ENCODE measurements around the gene MED13L. TPM values are rescaled to one million over a fixed set of nuclear protein-coding genes. Genes with fewer than 3 reads are reported as not detected.

Gene MED13L
- total and polyA plus RNA-seq, 2 of the 8 experiments (the other 6 are each of a cell fraction or from before 2014, with no cell fraction given) = 15.9 to 51.7 TPM

DNA sequence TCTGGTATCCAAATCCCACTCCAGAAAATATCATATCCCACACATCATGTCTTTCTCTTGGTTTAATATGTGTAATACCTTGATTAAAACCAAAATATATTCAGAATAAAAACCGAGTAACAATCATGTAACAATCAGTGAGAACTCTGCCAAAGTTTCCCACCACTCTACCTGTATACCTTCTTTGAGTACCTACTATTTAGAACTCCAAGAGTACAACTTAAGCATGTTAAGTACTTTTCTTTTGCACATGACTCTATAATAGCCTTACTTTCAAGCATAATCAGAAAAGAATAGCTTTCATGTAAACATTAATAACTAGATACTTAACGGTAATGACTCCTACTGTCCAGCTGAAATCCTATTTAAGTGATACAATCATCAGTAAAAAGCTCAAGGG is 223.2 kb downstream of the MED13L start (continued):
- TF ChIP-seq, protein P1, sequence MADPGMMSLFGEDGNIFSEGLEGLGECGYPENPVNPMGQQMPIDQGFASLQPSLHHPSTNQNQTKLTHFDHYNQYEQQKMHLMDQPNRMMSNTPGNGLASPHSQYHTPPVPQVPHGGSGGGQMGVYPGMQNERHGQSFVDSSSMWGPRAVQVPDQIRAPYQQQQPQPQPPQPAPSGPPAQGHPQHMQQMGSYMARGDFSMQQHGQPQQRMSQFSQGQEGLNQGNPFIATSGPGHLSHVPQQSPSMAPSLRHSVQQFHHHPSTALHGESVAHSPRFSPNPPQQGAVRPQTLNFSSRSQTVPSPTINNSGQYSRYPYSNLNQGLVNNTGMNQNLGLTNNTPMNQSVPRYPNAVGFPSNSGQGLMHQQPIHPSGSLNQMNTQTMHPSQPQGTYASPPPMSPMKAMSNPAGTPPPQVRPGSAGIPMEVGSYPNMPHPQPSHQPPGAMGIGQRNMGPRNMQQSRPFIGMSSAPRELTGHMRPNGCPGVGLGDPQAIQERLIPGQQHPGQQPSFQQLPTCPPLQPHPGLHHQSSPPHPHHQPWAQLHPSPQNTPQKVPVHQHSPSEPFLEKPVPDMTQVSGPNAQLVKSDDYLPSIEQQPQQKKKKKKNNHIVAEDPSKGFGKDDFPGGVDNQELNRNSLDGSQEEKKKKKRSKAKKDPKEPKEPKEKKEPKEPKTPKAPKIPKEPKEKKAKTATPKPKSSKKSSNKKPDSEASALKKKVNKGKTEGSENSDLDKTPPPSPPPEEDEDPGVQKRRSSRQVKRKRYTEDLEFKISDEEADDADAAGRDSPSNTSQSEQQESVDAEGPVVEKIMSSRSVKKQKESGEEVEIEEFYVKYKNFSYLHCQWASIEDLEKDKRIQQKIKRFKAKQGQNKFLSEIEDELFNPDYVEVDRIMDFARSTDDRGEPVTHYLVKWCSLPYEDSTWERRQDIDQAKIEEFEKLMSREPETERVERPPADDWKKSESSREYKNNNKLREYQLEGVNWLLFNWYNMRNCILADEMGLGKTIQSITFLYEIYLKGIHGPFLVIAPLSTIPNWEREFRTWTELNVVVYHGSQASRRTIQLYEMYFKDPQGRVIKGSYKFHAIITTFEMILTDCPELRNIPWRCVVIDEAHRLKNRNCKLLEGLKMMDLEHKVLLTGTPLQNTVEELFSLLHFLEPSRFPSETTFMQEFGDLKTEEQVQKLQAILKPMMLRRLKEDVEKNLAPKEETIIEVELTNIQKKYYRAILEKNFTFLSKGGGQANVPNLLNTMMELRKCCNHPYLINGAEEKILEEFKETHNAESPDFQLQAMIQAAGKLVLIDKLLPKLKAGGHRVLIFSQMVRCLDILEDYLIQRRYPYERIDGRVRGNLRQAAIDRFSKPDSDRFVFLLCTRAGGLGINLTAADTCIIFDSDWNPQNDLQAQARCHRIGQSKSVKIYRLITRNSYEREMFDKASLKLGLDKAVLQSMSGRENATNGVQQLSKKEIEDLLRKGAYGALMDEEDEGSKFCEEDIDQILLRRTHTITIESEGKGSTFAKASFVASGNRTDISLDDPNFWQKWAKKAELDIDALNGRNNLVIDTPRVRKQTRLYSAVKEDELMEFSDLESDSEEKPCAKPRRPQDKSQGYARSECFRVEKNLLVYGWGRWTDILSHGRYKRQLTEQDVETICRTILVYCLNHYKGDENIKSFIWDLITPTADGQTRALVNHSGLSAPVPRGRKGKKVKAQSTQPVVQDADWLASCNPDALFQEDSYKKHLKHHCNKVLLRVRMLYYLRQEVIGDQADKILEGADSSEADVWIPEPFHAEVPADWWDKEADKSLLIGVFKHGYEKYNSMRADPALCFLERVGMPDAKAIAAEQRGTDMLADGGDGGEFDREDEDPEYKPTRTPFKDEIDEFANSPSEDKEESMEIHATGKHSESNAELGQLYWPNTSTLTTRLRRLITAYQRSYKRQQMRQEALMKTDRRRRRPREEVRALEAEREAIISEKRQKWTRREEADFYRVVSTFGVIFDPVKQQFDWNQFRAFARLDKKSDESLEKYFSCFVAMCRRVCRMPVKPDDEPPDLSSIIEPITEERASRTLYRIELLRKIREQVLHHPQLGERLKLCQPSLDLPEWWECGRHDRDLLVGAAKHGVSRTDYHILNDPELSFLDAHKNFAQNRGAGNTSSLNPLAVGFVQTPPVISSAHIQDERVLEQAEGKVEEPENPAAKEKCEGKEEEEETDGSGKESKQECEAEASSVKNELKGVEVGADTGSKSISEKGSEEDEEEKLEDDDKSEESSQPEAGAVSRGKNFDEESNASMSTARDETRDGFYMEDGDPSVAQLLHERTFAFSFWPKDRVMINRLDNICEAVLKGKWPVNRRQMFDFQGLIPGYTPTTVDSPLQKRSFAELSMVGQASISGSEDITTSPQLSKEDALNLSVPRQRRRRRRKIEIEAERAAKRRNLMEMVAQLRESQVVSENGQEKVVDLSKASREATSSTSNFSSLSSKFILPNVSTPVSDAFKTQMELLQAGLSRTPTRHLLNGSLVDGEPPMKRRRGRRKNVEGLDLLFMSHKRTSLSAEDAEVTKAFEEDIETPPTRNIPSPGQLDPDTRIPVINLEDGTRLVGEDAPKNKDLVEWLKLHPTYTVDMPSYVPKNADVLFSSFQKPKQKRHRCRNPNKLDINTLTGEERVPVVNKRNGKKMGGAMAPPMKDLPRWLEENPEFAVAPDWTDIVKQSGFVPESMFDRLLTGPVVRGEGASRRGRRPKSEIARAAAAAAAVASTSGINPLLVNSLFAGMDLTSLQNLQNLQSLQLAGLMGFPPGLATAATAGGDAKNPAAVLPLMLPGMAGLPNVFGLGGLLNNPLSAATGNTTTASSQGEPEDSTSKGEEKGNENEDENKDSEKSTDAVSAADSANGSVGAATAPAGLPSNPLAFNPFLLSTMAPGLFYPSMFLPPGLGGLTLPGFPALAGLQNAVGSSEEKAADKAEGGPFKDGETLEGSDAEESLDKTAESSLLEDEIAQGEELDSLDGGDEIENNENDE (IDR thresholded peaks at IDR 0.05; ENCODE audit: insufficient replicate concordance, low read length) = no peak
